Measurements from ENCODE around the gene POLR3C.
A peak's percentile ranks its signal among the peaks of the same experiment; 100 is the strongest.

The POLR3C gene

GRCh38 chr1:145859491-145860023 is 35.6 kb downstream of the POLR3C start:
- Histone ChIP-seq H3K4me3 (ENCODE audit: low read depth, low read length, poor library complexity, severe bottlenecking) (peak overlapping the region; percentile 69), H3K9me2 (ENCODE audit: low read depth, low read length) (no peaks in the 10 kb centered on the region), H2AFZ (ENCODE audit: low read length) (peak overlapping the region; percentile 90), H3K79me2 (ENCODE audit: insufficient read depth, low read length) (no peaks in the 10 kb centered on the region), H3K9me3 (ENCODE audit: low read length) (no peaks in the 10 kb centered on the region), H3K4me1 (ENCODE audit: insufficient read depth, low read length, severe bottlenecking) (peaks cover 12% of the 10 kb centered on the region), H3K27ac (ENCODE audit: low read depth, low read length, poor library complexity, severe bottlenecking) (peak overlapping the region; percentile 4), H3K36me3 (ENCODE audit: insufficient read depth, low read length) (peaks cover 5% of the 10 kb centered on the region; the same call in 1 of the 2 replicates), H3K9ac (ENCODE audit: low read length) (peak overlapping the region; percentile 59), H3K4me2 (ENCODE audit: low read length) (peak overlapping the region; percentile 66), H4K20me1 (ENCODE audit: insufficient read depth, low read length) (no peaks in the 10 kb centered on the region), H3K27me3 (ENCODE audit: insufficient read depth, low read length) (no peaks in the 10 kb centered on the region), H3F3A (ENCODE audit: insufficient read depth, low read length) (no peaks in the 10 kb centered on the region)
- TF ChIP-seq CTCF (IDR thresholded peaks at IDR 0.05; ENCODE audit: low read length) (no peak), EZH2 (IDR thresholded peaks at IDR 0.05; ENCODE audit: borderline replicate concordance, low read length) (no peak)

- no peaks in the 10 kb centered on the region for H3K9me2 ChIP-seq (ENCODE audit: low read depth, low read length)
- H2AFZ ChIP-seq (ENCODE audit: low read length) = no peak overlapping the region
- H3K9me3 ChIP-seq (ENCODE audit: low read length) = no peaks in the 10 kb centered on the region
- H3K9ac ChIP-seq (ENCODE audit: low read length) = no peak overlapping the region
- H3K27ac ChIP-seq (ENCODE audit: low read depth, low read length, poor library complexity, severe bottlenecking) = no peak overlapping the region
- H3K36me3 ChIP-seq (ENCODE audit: insufficient read depth, low read length) = no peaks in the 10 kb centered on the region
- H3K4me3 ChIP-seq (ENCODE audit: low read depth, low read length, poor library complexity, severe bottlenecking) = no peak overlapping the region
- H4K20me1 ChIP-seq (ENCODE audit: insufficient read depth, low read length) = no peaks in the 10 kb centered on the region
- peaks cover 6% of the 10 kb centered on the region; the same call in 1 of the 2 replicates for H3K27me3 ChIP-seq (ENCODE audit: insufficient read depth, low read length)
- TF ChIP-seq CTCF (IDR thresholded peaks at IDR 0.05; ENCODE audit: low read length) (no peak), EZH2 (IDR thresholded peaks at IDR 0.05; ENCODE audit: borderline replicate concordance, low read length) (no peak)
- H3K4me1 ChIP-seq (ENCODE audit: insufficient read depth, low read length, severe bottlenecking) = no peaks in the 10 kb centered on the region
- H3F3A ChIP-seq (ENCODE audit: insufficient read depth, low read length) = no peaks in the 10 kb centered on the region
- H3K4me2 ChIP-seq (ENCODE audit: low read length) = no peak overlapping the region
- H3K79me2 ChIP-seq (ENCODE audit: insufficient read depth, low read length) = no peaks in the 10 kb centered on the region
Measured at GRCh38 chr1:145863282-145864018, 39.5 kb downstream of the POLR3C start.

GRCh38 chr1:145868232-145868631 is 44.2 kb downstream of the POLR3C start:
- TF ChIP-seq CTCF (IDR thresholded peaks at IDR 0.05; ENCODE audit: low read length) (no peak), EZH2 (IDR thresholded peaks at IDR 0.05; ENCODE audit: borderline replicate concordance, low read length) (no peak)
- peaks cover 11% of the 10 kb centered on the region; the same call in 1 of the 2 replicates for H3K27me3 ChIP-seq (ENCODE audit: insufficient read depth, low read length)
- no peak overlapping the region for H3K4me3 ChIP-seq (ENCODE audit: low read depth, low read length, poor library complexity, severe bottlenecking)
- H3K79me2 ChIP-seq (ENCODE audit: insufficient read depth, low read length) = no peaks in the 10 kb centered on the region
- H3K9me3 ChIP-seq (ENCODE audit: low read length) = no peaks in the 10 kb centered on the region
- no peaks in the 10 kb centered on the region for H3K4me1 ChIP-seq (ENCODE audit: insufficient read depth, low read length, severe bottlenecking)
- H3K36me3 ChIP-seq (ENCODE audit: insufficient read depth, low read length) = no peaks in the 10 kb centered on the region
- no peak overlapping the region for H3K9ac ChIP-seq (ENCODE audit: low read length)
- H4K20me1 ChIP-seq (ENCODE audit: insufficient read depth, low read length) = no peaks in the 10 kb centered on the region
- no peak overlapping the region for H3K4me2 ChIP-seq (ENCODE audit: low read length)
- H3F3A ChIP-seq (ENCODE audit: insufficient read depth, low read length) = no peaks in the 10 kb centered on the region
- no peaks in the 10 kb centered on the region for H3K9me2 ChIP-seq (ENCODE audit: low read depth, low read length)
- H2AFZ ChIP-seq (ENCODE audit: low read length) = no peak overlapping the region
- no peak overlapping the region for H3K27ac ChIP-seq (ENCODE audit: low read depth, low read length, poor library complexity, severe bottlenecking)
